GM18867 (cell line): ENCODE results near the gene FAM222A.

Experiments
- ATAC-seq: cut with Tn5 transposase; IDR thresholded peaks from one replicate; pipeline ENCODE4 v1.9.1; 2021; ENCODE audit warnings: mild to moderate bottlenecking, moderate library complexity; ENCODE audit not compliant: unreplicated experiment

The FAM222A gene

GRCh38 chr12:109793826-109794501 is 80.3 kb downstream of the FAM222A start:
- no peak for ATAC-seq

DNA sequence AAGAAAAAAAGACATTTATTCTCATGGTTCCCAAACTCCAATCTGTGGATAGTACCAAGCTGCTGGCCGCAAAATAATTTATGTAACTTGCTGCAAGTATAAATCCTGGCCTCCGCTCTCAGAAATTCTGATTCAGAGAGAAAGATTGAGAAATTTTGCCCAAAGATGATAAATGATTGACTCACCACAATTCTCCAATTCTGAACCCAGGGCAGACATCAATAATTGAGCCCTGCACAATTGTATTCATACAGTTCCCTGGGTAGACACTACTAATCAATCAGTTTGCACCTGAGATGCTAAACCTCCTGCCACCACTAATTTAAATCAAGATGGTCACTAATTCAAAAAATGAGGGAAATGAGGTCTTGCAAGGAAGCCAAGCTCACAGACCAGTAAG is 81.4 kb downstream of the FAM222A start:
- no peak for ATAC-seq

DNA sequence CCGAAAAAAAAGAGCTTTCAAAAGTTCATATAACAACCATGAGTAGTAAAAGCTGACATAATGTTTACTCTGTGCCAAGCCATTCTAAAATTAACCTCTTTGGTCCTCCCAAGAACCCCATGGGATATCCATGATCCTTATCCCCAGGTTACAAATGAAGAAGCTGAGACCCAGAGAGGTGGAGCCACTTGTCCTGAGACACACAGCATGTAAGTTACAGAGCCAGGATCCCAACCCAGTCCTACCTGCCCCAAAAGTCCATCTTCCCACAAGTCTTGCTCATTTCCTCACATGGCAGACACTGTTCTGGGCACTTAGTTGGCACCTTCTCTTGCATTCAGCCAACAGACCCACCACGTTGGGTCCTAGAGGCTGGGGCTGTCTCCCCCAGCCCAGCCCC is 82.4 kb downstream of the FAM222A start:
- ATAC-seq, result no peak

- ATAC-seq, result no peak
Measured at GRCh38 chr12:109797905-109798669, 84.5 kb downstream of the FAM222A start.

GRCh38 chr12:109798691-109799090 is 85.1 kb downstream of the FAM222A start:
- no peak for ATAC-seq

DNA sequence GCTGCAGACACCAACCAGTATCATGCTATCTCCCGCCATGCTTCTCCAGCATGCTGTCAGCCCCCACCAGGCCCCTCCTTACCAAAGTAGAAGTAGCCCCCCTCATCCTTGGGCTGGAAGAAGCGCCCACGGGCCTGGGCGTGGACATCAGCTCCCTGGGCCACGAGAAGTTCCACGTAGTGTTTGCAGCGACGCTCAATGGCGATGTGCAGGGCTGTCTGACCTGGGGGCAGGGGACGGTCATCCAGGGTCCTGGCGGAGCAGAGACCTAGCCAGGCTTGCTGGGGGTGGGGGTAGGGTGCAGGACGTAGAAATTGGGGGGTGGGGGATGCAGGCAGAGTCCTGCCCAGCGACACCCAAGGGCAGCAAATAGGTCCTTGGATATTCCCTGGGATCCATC is 86.9 kb downstream of the FAM222A start:
- no peak for ATAC-seq

DNA sequence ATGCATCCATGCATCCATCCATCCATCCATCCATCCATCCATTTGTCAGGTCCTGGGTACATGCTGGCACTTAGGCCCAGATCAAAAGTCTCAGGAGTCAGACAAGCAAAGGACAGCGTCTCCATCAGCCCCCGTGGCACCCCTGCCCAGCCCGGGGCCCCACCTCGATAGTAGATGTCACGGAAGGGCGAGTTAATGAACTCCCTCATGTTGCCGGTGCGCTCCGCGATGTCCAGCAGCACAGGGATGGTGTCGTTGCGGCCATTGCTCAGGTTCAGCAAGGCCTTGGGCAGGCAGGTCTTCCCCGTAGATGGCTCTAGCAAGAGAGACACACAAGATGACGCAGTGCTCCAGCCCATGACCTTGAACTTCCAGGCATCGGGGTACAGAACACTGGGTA is 89.2 kb downstream of the FAM222A start:
- ATAC-seq, result no peak

- no peak for ATAC-seq
Measured at GRCh38 chr12:109803678-109804077, 90.1 kb downstream of the FAM222A start.

DNA sequence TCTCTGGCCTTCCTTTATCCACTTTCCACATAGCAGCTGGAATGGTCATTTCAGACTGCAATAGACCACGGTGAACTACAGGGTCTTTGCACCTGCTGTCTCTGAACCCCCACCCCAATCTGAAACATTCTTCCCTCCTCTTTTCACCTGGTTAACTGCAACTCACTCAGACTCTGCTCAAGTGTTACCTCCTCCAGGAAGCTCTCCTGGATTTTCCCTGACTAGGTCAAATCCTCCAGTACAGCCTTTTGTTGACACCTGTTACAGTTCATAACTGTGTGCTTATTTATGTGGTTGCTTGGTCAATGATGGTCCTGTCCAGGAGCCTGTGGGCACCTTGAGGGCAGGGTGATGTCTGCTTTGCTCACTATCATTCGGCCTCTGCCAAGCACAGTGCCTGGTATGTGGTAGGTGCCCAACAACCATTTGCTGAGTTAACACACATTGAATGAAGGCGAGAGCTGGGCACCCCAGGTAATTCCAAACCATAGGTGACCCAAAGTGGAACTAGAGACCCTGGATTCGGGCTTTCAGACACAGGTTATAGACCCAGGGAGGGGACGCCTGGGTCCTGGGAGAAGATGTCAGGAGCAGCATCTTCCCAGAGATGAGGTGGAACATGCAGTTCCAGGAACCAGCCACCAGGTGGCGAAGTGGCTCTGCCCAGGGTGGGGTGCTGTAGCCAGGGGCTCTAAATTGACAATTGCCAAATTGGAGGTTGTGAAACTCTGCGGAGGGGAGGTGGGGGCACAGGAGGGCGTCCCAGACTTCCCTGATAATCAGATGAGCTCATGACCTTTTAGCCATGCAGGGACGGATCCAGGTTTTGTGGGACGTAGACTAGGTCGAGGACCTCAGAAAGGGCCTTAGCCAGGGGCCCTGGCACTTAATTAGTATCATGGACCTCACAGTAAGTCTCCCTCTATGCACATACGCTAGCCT is 91.5 kb downstream of the FAM222A start:
- no peak for ATAC-seq

DNA sequence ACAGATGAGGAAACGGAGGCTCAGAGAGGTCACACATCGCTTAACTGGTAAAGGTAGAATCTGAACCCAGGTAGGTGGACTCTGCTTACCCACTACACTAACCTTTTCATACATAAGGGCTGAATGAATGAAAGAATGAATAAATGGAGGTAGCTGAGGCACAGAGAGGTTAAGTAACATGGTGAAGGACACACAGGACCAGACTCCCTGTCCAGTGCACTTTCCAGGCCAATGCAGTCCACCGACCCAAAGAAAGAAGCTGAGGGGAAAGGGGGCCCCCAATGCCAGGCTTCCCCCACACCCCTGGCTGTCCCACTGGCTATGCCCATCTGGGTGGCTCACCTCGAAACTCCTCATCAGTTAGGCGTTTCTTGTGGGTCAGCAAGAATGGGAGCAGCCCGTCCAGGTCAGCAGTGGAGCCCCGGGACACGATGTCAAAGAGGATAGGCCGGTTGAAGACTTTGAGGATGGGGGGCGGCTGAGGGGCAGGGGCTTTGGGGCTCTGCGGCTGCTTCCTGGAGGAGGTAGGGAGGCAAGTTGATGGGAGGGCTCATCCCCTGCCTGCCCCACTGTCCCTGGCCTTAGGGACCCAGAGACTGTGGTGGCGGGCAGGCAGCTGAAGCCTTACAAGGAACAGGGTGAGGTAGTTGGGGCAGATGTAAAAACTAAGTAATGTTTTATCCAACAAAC is 94.5 kb downstream of the FAM222A start:
- ATAC-seq, result no peak

DNA sequence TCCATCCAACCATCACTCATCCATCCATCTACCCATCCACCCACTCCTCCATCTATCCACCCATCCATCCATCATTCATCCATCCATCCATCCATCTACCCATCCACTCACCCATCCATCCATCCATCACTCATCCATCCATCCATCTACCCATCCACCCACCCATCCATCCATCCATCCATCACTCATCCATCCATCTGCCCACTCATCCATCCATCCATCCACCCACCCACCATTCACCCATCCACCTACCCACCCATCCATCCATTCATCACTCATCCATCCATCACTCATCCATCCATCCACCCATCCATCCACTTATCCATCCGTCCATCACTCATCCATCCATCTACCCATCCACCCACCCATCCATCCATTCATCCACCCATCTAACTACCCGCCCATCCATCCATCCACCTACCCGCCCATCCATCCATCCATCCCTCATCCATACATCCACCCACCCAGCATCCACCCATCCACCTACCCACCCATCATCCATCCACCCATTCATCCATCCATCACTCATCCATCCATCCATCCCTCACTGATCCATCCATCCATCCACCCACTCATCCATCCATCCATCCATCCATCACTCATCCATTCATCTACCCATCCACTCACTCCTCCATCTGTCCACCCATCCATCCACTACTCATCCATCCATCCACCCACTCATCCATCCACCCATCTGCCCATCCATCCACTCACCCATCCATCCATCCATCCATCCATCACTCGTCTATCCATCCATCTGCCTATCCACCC is 95.4 kb downstream of the FAM222A start:
- ATAC-seq, result no peak

DNA sequence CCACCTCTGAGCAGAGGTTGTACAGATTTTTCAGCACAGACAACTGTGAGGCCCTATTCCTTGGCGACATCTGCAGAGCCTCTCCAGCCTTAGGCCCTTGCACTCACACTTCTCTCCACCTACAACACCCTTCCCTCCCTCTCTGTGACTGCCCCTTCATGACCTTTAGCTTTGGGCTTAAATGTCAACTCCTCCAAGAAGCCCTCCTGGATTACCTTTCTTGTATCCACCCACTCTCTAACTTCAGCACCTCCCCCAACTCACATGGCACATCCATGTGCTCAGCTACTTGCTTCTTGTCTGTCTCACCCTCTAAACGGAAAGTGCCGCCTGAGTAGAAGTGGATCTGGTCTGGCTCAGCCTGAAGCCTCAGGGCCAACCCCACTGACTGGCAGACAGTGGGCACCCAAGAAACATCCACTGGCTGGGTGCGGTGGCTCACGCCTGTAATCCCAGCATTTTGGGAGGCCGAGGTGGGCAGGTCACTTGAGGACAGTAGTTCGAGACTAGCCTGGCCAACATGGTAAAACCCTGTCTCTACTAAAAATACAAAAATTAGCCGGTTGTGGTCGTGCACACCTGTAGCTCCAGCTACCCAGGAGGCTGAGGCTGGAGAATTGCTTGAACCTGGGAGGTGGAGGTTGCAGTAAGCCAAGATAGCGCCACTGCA is 97.5 kb downstream of the FAM222A start:
- no peak for ATAC-seq

- no peak for ATAC-seq
Measured at GRCh38 chr12:109811624-109811995, 98.0 kb downstream of the FAM222A start.

GRCh38 chr12:109813810-109814416 is 100.3 kb downstream of the FAM222A start:
- no peak for ATAC-seq

GRCh38 chr12:109814600-109815150 is 101.0 kb downstream of the FAM222A start:
- no peak for ATAC-seq

- no peak for ATAC-seq
Measured at GRCh38 chr12:109815225-109815624, 101.6 kb downstream of the FAM222A start.

- no peak for ATAC-seq
Measured at GRCh38 chr12:109815757-109816617, 102.4 kb downstream of the FAM222A start.

DNA sequence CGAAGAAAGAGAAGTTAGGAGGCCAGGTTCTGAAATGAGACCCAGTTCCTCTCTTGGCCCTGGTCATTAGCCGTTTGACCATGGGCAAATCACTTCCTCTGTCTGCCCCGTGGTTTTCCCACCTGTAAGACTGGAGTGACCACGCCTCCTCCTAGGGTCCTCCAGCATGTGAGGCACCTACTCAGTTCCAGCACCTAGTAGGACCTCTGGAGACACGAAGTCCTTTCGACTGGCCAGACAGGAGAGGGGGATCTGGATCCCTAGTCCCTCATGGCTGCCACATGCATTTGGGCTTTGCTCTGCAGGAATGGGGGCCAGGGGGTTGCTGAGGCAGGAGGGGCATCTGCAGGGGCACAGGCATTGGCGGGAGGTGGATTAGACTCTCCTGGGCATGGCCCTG is 103.2 kb downstream of the FAM222A start:
- no peak for ATAC-seq
